Myometrial cell (primary cell): ENCODE measurements around the gene C3orf33. TPM values are rescaled to one million over a fixed set of nuclear protein-coding genes. Genes with fewer than 3 reads are reported as not detected.

Experiments used
- total RNA-seq: library from RNA; depleted of rRNA; stranded (reverse); fragments of >200 nt; gene quantifications from 2 replicates; pipeline ENCODE4 v1.2.3, GENCODE V29; 2015

C3orf33 gene
- 2.3 and 4.6 TPM in 2 replicates for total RNA-seq

GRCh38 chr3:155805802-155806618 is at the start of gene C3orf33:
Gene C3orf33, minus strand, starts transcription at chr3:155806278. Its CDS starts 26 bp downstream, at chr3:155806252.

GRCh38 chr3:155854141-155854940 is 48.3 kb upstream of the C3orf33 start, which contains the start of gene SLC33A1:
Gene SLC33A1, minus strand, starts transcription at chr3:155854427. Its CDS starts 430 bp downstream, at chr3:155853997.

GRCh38 chr3:155744626-155745324 is 61.3 kb downstream of the C3orf33 start, which contains the start of gene PLCH1:
Gene PLCH1, minus strand, starts transcription at chr3:155745071. Its CDS starts 40,847 bp downstream, at chr3:155704224.

Other genes with a start within 250 kb of the C3orf33 start
- gene PLCH1, start 61.2 kb downstream of the C3orf33 start, total RNA-seq = not detected in 2 replicates
- gene SLC33A1, start 48.1 kb upstream of the C3orf33 start, total RNA-seq = 23.4 and 28.8 TPM in 2 replicates
- gene GMPS, start 64.4 kb upstream of the C3orf33 start, total RNA-seq = 40.9 and 63.3 TPM in 2 replicates